ENCODE results near the gene SKAP2.

The SKAP2 gene

DNA sequence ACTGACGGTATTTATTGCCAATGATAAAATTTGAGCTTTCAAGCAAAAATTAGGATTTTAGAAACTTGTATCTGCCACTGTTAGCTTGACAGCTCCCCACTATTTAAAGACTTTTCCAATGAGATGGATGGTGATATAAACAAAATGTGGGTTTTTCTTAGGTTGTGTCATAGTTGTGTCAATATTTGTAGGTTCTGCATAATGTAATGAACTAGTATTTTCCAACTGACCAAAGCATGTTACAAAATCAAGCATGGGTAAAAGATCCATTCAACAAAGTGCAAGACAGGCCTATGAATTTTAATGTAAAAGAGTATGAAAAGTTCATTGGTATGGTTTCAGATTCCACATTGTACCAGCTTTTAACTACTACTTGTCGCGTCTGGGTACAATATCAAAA lies 165.6 kb downstream of the SKAP2 start:
- Histone ChIP-seq H3K4me3 (ENCODE audit: low read length) (no peak overlapping the region), H3K4me1 (ENCODE audit: control insufficient read depth, insufficient read depth, low read length) (no peaks in the 10 kb centered on the region), H3K27me3 (ENCODE audit: control insufficient read depth, insufficient read depth, low read length) (no peaks in the 10 kb centered on the region), H3K36me3 (ENCODE audit: control insufficient read depth, insufficient read depth, low read length) (no peaks in the 10 kb centered on the region), H3K27ac (ENCODE audit: low read depth, low read length) (no peak overlapping the region), H3K9ac (ENCODE audit: low read length) (no peak overlapping the region)

DNA sequence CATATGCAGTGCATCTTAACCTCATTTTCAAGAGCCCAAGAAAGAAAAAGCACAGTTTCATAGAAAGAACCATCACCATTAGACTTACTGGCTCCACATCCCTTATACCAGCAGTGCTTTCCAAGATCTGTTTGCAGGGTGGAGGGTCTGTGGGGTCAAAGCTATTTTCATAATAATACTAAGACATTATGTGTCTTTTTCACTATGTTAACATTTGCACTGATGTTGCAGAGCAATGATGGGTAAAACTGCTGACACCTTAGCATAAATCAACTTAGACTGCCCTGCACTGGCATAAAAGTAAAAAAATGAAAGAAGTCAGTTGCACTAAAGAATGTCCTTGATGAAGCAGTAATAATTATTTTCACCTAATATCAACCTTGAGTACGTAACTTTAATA lies 166.2 kb downstream of the SKAP2 start:
- Histone ChIP-seq H3K27me3 (ENCODE audit: control insufficient read depth, insufficient read depth, low read length) (no peaks in the 10 kb centered on the region), H3K27ac (ENCODE audit: low read depth, low read length) (no peak overlapping the region), H3K36me3 (ENCODE audit: control insufficient read depth, insufficient read depth, low read length) (no peaks in the 10 kb centered on the region), H3K9ac (ENCODE audit: low read length) (no peak overlapping the region), H3K4me1 (ENCODE audit: control insufficient read depth, insufficient read depth, low read length) (no peaks in the 10 kb centered on the region), H3K4me3 (ENCODE audit: low read length) (no peak overlapping the region)

DNA sequence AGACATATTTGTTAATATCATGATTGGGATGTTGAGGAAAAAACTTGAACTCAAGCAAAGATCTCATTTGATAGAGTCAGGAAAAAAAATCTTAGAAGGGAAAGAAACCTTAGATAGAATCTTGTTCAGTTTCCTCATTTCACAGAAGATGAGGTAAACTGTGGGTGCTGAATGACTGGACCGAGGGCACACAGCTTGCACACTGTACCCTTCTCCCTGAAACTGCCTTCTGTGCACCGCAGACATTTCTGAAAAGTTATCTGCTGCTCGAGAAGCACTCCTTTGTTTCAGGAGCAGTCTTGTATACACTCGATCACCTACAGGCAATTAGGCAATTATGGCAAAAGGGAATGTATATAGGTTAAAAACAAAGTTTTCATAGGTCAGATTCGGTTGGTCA lies 167.4 kb downstream of the SKAP2 start:
- H3K4me1 ChIP-seq (ENCODE audit: control insufficient read depth, insufficient read depth, low read length), result no peaks in the 10 kb centered on the region
- H3K36me3 ChIP-seq (ENCODE audit: control insufficient read depth, insufficient read depth, low read length), result no peaks in the 10 kb centered on the region
- H3K4me3 ChIP-seq (ENCODE audit: low read length), result no peak overlapping the region
- H3K27ac ChIP-seq (ENCODE audit: low read depth, low read length), result no peak overlapping the region
- no peaks in the 10 kb centered on the region for H3K27me3 ChIP-seq (ENCODE audit: control insufficient read depth, insufficient read depth, low read length)
- H3K9ac ChIP-seq (ENCODE audit: low read length), result no peak overlapping the region

DNA sequence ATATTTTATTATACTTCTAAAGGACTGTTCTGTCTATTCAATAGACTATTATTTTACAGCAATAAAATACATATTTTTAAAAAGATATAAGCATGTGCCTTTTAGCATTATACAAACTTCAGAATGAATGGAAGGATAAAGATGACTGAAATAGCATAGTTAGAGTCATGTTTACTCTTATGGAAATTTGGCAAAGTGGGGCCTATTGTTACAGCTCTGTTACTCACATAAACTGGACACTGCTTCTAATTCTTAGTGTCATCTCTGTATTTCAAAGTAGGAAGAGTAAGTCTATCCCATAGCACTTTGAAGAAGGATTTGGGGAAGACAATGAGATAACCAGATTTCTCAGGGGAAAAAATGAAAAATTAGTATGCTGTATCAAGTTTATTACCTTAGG lies 168.2 kb downstream of the SKAP2 start:
- Histone ChIP-seq H3K27me3 (ENCODE audit: control insufficient read depth, insufficient read depth, low read length) (no peaks in the 10 kb centered on the region), H3K4me3 (ENCODE audit: low read length) (no peak overlapping the region), H3K27ac (ENCODE audit: low read depth, low read length) (no peak overlapping the region), H3K36me3 (ENCODE audit: control insufficient read depth, insufficient read depth, low read length) (no peaks in the 10 kb centered on the region), H3K9ac (ENCODE audit: low read length) (no peak overlapping the region), H3K4me1 (ENCODE audit: control insufficient read depth, insufficient read depth, low read length) (no peaks in the 10 kb centered on the region)

DNA sequence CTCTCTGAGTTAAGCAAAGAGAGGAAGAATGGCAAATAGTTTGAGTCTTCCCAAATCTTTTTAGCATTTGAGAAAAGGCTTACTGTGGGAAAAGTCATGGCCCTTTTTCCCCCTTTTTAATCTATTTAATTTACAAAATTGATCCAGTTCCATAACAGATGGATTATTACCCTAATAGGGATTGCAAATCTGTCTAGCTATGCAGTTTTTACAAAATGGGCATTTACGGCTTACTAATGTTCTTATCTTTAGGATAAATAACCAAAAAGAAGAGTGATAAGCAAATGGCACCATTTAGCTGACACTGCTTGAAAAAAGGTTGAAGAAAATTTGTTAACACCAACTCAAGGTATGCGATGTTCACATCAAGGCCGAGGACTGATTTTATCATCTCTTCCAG lies 169.7 kb downstream of the SKAP2 start:
- no peak overlapping the region for H3K9ac ChIP-seq (ENCODE audit: low read length)
- no peaks in the 10 kb centered on the region for H3K27me3 ChIP-seq (ENCODE audit: control insufficient read depth, insufficient read depth, low read length)
- H3K36me3 ChIP-seq (ENCODE audit: control insufficient read depth, insufficient read depth, low read length), result no peaks in the 10 kb centered on the region
- H3K27ac ChIP-seq (ENCODE audit: low read depth, low read length), result no peak overlapping the region
- H3K4me3 ChIP-seq (ENCODE audit: low read length), result no peak overlapping the region
- H3K4me1 ChIP-seq (ENCODE audit: control insufficient read depth, insufficient read depth, low read length), result no peaks in the 10 kb centered on the region

DNA sequence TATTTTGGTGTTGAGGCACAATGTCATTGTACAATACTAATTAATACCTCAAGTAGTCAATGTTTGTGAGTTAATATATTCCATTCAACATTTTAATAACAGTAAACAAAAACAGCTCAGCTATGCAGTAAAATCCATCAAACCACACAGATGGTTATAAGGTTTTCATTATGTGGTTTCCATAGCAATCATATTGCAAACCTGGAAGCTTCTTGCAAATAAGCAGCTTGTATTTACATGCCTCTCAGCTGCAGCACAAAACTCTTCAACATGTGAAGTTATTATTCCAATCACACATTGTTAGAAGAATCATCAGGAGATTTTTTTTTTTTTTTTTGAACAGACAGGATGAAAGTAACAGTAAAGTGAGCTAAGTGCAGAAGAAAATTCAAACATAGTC lies 170.2 kb downstream of the SKAP2 start:
- Histone ChIP-seq H3K4me1 (ENCODE audit: control insufficient read depth, insufficient read depth, low read length) (no peaks in the 10 kb centered on the region), H3K4me3 (ENCODE audit: low read length) (no peak overlapping the region), H3K9ac (ENCODE audit: low read length) (no peak overlapping the region), H3K36me3 (ENCODE audit: control insufficient read depth, insufficient read depth, low read length) (no peaks in the 10 kb centered on the region), H3K27me3 (ENCODE audit: control insufficient read depth, insufficient read depth, low read length) (no peaks in the 10 kb centered on the region), H3K27ac (ENCODE audit: low read depth, low read length) (no peak overlapping the region)

DNA sequence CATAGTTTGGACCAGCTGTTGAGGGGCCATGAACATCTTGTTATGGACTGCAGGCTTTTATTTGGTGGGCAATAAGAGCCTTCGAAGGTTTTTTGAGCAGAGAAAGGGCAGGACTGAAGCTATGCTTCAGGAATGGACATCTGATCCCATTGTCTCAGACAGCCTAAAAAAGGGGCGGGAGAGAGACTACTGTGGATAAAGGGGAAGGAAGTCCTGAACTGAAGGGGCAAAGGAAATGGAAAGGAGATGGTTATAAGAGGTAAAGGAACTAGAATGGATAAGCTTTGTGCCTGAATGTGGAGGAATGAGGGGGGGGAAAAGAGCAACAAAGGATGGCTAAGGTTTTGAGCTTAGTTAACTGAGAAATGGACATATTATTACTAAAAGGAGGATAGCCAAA lies 172.5 kb downstream of the SKAP2 start:
- no peaks in the 10 kb centered on the region for H3K36me3 ChIP-seq (ENCODE audit: control insufficient read depth, insufficient read depth, low read length)
- no peaks in the 10 kb centered on the region for H3K27me3 ChIP-seq (ENCODE audit: control insufficient read depth, insufficient read depth, low read length)
- no peak overlapping the region for H3K9ac ChIP-seq (ENCODE audit: low read length)
- no peaks in the 10 kb centered on the region for H3K4me1 ChIP-seq (ENCODE audit: control insufficient read depth, insufficient read depth, low read length)
- H3K27ac ChIP-seq (ENCODE audit: low read depth, low read length), result no peak overlapping the region
- no peak overlapping the region for H3K4me3 ChIP-seq (ENCODE audit: low read length)

DNA sequence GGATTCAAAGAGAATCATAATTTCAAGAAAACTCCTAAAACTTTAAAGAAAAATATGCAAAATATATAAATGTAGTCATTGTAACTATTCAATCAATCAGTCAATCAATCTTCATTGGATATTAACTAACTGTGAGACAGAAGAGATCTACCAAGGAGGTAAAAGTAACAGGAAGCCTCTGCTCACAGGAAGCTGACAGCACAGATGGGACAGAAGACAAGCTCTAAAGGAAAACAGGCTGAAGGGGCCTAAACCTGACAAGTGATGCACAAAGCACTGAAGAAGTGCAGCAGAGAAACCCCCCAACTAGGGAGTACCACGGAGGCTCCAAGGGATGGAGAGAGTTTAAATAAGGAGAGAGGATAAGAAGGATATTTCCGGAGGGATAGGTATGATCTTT lies 173.0 kb downstream of the SKAP2 start:
- Histone ChIP-seq H3K9ac (ENCODE audit: low read length) (no peak overlapping the region), H3K36me3 (ENCODE audit: control insufficient read depth, insufficient read depth, low read length) (no peaks in the 10 kb centered on the region), H3K27me3 (ENCODE audit: control insufficient read depth, insufficient read depth, low read length) (no peaks in the 10 kb centered on the region), H3K27ac (ENCODE audit: low read depth, low read length) (no peak overlapping the region), H3K4me3 (ENCODE audit: low read length) (no peak overlapping the region), H3K4me1 (ENCODE audit: control insufficient read depth, insufficient read depth, low read length) (no peaks in the 10 kb centered on the region)

DNA sequence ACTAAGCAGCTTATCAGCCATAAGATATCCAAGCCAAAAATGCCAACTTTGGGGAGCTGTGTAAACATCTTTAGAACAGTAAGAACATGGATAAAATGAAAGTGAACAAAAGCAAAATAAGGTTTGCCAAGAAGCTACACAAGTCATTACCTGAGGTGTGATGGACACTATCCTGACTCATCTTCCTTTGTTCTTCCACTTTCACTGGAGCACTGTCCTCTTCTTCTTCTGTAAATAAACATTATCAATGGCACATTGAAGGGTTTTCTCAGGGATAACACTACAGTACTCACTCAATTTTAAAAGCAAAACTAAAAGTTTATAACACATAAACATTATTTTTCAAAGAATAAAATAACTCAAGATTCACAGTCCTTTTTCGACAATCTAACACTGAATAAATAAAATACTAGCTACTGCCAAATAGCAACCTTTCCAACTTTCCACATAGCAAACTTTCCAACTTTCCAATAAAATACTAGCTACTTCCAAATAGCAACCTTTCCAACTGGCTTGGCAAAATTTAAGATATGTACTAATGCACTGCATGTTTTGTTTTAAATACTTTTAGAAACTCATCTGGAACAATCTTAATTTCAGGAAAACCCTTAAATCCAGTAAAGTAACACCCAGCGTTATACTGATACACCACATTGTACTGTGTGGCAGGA lies 174.1 kb downstream of the SKAP2 start:
- Histone ChIP-seq H3K27ac (ENCODE audit: low read depth, low read length) (no peak overlapping the region), H3K4me1 (ENCODE audit: control insufficient read depth, insufficient read depth, low read length) (no peaks in the 10 kb centered on the region), H3K9ac (ENCODE audit: low read length) (no peak overlapping the region), H3K27me3 (ENCODE audit: control insufficient read depth, insufficient read depth, low read length) (no peaks in the 10 kb centered on the region), H3K4me3 (ENCODE audit: low read length) (no peak overlapping the region), H3K36me3 (ENCODE audit: control insufficient read depth, insufficient read depth, low read length) (no peaks in the 10 kb centered on the region)

DNA sequence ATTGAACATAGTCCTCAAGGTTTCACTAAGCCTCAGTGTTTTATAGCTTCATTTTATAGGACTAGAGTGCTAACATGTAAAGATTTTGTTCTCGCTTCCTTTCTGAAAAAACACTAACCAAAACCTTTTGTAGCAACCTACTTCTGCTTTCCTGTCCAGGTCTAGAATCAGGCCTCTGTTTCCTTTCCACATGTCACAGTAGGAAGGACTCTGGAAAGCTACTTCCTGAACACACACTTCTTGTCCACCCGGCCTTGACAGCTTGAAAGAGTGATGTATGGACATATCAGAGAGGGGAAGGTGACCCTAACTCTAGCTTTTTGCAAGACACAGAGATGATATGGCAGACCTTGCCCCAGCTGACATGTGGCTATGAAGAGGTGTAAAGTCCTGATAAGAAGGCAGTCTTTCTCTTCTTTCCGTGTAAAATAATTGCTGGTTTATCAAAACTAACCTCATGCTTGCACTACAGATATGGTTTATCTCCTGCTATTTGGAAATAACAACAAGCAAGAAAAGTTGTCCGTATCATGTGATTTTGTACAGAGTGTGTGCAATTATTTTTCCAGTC lies 175.4 kb downstream of the SKAP2 start:
- Histone ChIP-seq H3K36me3 (ENCODE audit: control insufficient read depth, insufficient read depth, low read length) (no peaks in the 10 kb centered on the region), H3K4me3 (ENCODE audit: low read length) (no peak overlapping the region), H3K27ac (ENCODE audit: low read depth, low read length) (no peak overlapping the region), H3K4me1 (ENCODE audit: control insufficient read depth, insufficient read depth, low read length) (no peaks in the 10 kb centered on the region), H3K27me3 (ENCODE audit: control insufficient read depth, insufficient read depth, low read length) (no peaks in the 10 kb centered on the region), H3K9ac (ENCODE audit: low read length) (no peak overlapping the region)

DNA sequence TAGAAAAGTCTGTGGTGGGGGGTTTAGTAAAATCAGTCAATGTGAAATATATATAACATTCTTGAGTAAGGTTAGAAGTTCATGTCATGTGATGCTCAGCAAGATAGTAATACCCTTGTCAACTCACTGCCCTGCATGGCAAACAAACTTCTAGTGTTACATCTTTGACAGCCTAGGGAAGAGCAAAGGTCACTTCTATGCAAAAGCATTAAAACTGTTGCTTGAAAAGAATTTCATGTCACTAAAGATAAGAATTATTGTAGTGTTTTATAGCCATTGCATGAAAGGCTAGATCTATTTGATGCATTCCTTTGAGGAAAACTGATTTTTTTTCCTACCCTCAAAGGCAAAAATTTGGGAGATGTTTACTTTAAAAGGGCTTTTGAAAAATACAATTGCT lies 176.0 kb downstream of the SKAP2 start:
- H3K27ac ChIP-seq (ENCODE audit: low read depth, low read length), result no peak overlapping the region
- H3K4me3 ChIP-seq (ENCODE audit: low read length), result no peak overlapping the region
- H3K27me3 ChIP-seq (ENCODE audit: control insufficient read depth, insufficient read depth, low read length), result no peaks in the 10 kb centered on the region
- no peaks in the 10 kb centered on the region for H3K4me1 ChIP-seq (ENCODE audit: control insufficient read depth, insufficient read depth, low read length)
- H3K36me3 ChIP-seq (ENCODE audit: control insufficient read depth, insufficient read depth, low read length), result no peaks in the 10 kb centered on the region
- H3K9ac ChIP-seq (ENCODE audit: low read length), result no peak overlapping the region

DNA sequence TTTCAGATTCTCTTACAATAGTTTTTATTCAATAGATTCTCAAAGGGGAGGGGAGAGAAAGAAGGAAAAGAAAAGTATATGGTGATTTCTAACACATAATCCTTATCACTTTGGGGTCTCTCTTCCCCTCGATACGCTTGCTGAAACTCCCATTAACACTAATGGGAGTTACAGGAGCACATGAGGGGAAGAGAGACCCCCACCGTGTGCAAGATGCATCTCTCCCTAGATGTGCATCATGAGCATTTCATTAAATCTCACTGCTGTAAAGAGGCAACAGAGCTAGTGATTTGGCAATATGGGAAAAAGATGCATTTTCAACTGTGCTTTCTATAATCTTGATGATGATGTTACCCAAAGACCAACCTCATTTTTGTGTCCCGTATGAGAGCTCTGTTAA lies 177.4 kb downstream of the SKAP2 start:
- H3K27ac ChIP-seq (ENCODE audit: low read depth, low read length), result no peak overlapping the region
- H3K36me3 ChIP-seq (ENCODE audit: control insufficient read depth, insufficient read depth, low read length), result no peaks in the 10 kb centered on the region
- H3K4me1 ChIP-seq (ENCODE audit: control insufficient read depth, insufficient read depth, low read length), result no peaks in the 10 kb centered on the region
- H3K27me3 ChIP-seq (ENCODE audit: control insufficient read depth, insufficient read depth, low read length), result no peaks in the 10 kb centered on the region
- H3K9ac ChIP-seq (ENCODE audit: low read length), result no peak overlapping the region
- no peak overlapping the region for H3K4me3 ChIP-seq (ENCODE audit: low read length)

DNA sequence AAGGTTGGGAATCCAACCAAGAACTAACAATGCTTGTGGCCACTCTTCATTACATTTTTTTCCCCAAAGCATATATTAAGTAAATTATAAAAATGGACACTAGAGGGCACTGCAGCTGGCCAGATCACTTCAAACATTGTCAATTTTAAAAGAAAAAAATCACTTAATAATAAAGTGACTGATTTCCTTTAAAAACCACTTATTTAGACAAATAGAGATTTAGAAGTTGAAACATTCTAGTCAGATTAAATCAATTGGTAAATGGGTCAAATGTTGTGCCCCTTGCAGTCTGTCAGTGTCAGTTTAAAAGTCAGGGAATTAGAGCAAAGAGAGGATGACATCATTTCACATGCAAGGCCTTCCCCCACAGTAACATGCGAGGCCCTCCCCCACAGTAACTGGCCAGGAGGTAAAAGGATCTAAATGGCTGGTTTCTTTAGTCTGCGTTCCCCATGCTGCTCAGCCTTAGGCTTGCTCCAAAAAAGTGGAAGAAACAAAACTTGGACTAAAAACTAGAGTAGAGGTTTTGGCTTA lies 177.9 kb downstream of the SKAP2 start:
- Histone ChIP-seq H3K9ac (ENCODE audit: low read length) (no peak overlapping the region), H3K4me1 (ENCODE audit: control insufficient read depth, insufficient read depth, low read length) (no peaks in the 10 kb centered on the region)

More for the DNA sequence above, 177.9 kb downstream of the SKAP2 start:
- no peak overlapping the region for H3K4me3 ChIP-seq (ENCODE audit: low read length)
- no peaks in the 10 kb centered on the region for H3K36me3 ChIP-seq (ENCODE audit: control insufficient read depth, insufficient read depth, low read length)
- no peaks in the 10 kb centered on the region for H3K27me3 ChIP-seq (ENCODE audit: control insufficient read depth, insufficient read depth, low read length)
- no peak overlapping the region for H3K27ac ChIP-seq (ENCODE audit: low read depth, low read length)

Data from rectal smooth muscle tissue (tissue), 1 donor.